OCI-LY1 (cell line): ENCODE measurements around the gene MAT2A.

Experiments used
- H2AFZ ChIP-seq: fragments of 200-600 bp; sonication (generic), shearing (Covaris generic); 2 replicates; pipeline ENCODE4 v1.6.0; 2014; ENCODE audit warnings: antibody characterized with exemption, mild to moderate bottlenecking, low read length
- H3F3A ChIP-seq: fragments of 200-600 bp; sonication (generic), shearing (Covaris generic); 2 replicates; pipeline ENCODE4 v1.6.0; 2014; ENCODE audit warnings: mild to moderate bottlenecking, antibody characterized with exemption, low read length, moderate library complexity; ENCODE audit not compliant: insufficient read depth
- H3K27ac ChIP-seq: fragments of 200-600 bp; sonication (generic); 2 replicates; pipeline ENCODE4 v1.5.1; 2014; ENCODE audit warnings: low read length, mixed run types, mild to moderate bottlenecking, low read depth; ENCODE audit not compliant: poor library complexity, severe bottlenecking
- H3K27me3 ChIP-seq: fragments of 200-600 bp; sonication (generic); 2 replicates; pipeline ENCODE4 v1.6.0; 2014; ENCODE audit warnings: antibody characterized with exemption, mild to moderate bottlenecking, low read length, moderate library complexity; ENCODE audit not compliant: insufficient read depth
- H3K36me3 ChIP-seq: fragments of 200-600 bp; sonication (generic); 2 replicates; pipeline ENCODE4 v1.6.1; 2014; ENCODE audit warnings: mild to moderate bottlenecking, antibody characterized with exemption, low read length, moderate library complexity, mixed read lengths; ENCODE audit not compliant: insufficient read depth
- H3K4me1 ChIP-seq: fragments of 200-600 bp; sonication (generic); 2 replicates; pipeline ENCODE4 v1.5.1; 2014; ENCODE audit warnings: mild to moderate bottlenecking, low read length, moderate library complexity; ENCODE audit not compliant: insufficient read depth, severe bottlenecking
- H3K4me2 ChIP-seq: fragments of 200-600 bp; sonication (generic), shearing (Covaris generic); 2 replicates; pipeline ENCODE4 v1.6.1; 2014; ENCODE audit warnings: low read length
- H3K4me3 ChIP-seq: fragments of 200-600 bp; sonication (generic); 2 replicates; pipeline ENCODE4 v1.5.1; 2014; ENCODE audit warnings: low read length, low read depth, mild to moderate bottlenecking, mixed read lengths; ENCODE audit not compliant: poor library complexity, severe bottlenecking
- H3K79me2 ChIP-seq: fragments of 200-600 bp; shearing (Covaris generic); 2 replicates; pipeline ENCODE4 v1.6.1; 2016; ENCODE audit warnings: mixed run types, low read length, mixed read lengths; ENCODE audit not compliant: insufficient read depth
- H3K9ac ChIP-seq: fragments of 200-600 bp; sonication (generic), shearing (Covaris generic); 2 replicates; pipeline ENCODE4 v1.6.1; 2014; ENCODE audit warnings: mild to moderate bottlenecking, low read length, mixed read lengths
- H3K9me2 ChIP-seq: fragments of 200-600 bp; sonication (generic), shearing (Covaris generic); 2 replicates; pipeline ENCODE4 v1.6.1; 2014; ENCODE audit warnings: low read depth, mild to moderate bottlenecking, low read length, mixed read lengths
- H3K9me3 ChIP-seq: fragments of 200-600 bp; shearing (Covaris generic); 2 replicates; pipeline ENCODE4 v1.6.1; 2014; ENCODE audit warnings: low read length, mixed read lengths
- H4K20me1 ChIP-seq: fragments of 200-600 bp; sonication (generic), shearing (Covaris generic); 2 replicates; pipeline ENCODE4 v1.6.0; 2016; ENCODE audit warnings: mild to moderate bottlenecking, low read length; ENCODE audit not compliant: insufficient read depth
- EZH2 ChIP-seq: fragments of 200-600 bp; sonication (generic), shearing (Covaris generic); IDR thresholded peaks from 2 replicates; pipeline ENCODE4 v1.8.0; 2017; ENCODE audit warnings: borderline replicate concordance, mixed run types, mild to moderate bottlenecking, antibody characterized with exemption, low read length, moderate library complexity, mixed read lengths
- TF ChIP-seq, protein P1 (sequence below): fragments of 200-600 bp; sonication (generic), shearing (Covaris generic); IDR thresholded peaks from 2 replicates; pipeline ENCODE4 v1.5.1; 2017; ENCODE audit warnings: mild to moderate bottlenecking, antibody characterized with exemption, low read length, moderate library complexity, mixed read lengths

MAT2A gene

DNA sequence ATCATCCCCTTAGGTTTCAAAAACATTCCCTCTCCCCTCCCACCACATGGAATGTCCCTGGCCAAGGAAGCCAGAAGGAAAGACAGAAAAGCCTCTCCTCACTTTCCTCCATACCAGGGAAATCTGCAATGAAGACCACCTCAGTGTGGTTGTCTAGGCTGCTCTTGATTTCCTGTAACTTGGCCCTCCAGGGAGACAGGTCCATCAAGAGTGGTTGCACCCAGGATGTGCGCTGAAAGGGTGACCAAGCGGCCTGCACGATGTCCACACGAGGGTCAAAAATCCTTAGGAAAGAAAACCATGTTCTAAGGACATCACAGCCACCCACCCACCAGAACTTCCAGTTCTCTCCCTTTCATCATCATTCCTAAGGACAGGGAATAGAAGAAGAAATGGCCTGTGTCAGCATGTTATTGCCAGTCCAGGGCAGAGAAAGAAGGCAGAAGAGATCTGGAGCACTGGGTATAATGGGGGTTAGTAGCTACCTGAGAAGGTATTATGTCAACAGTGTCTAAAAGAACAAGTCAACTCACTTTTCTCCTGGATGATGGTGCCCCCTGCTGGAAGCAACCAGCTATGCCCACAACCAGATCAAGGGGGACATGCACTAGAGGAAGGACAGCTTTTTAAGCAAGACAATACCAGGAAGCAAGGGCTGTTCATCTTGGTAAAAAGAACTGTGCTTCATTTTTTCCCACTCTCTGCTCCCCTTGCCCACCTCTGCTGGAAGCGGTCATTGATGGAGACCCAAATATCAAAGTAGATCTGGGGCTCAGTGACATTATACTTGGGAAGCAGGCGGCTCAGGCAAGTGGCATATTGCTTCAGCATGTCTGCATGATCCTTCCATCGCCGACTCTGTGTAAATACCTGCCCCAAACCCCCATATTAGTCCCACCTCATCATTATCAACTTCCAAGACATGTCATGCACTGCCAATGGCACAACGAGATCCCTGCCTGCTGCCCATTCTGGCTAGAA is 13.0 kb downstream of the MAT2A start:
- peaks cover 60% of the 10 kb centered on the region; the same call in 1 of the 2 replicates for H3K36me3 ChIP-seq
- no peaks in the 10 kb centered on the region for H3K79me2 ChIP-seq
- H3K4me2 ChIP-seq: no peak overlapping the region
- H3K27ac ChIP-seq: no peak overlapping the region
- no peak overlapping the region for H3K4me3 ChIP-seq
- H2AFZ ChIP-seq: no peak overlapping the region
- TF ChIP-seq, protein P1, sequence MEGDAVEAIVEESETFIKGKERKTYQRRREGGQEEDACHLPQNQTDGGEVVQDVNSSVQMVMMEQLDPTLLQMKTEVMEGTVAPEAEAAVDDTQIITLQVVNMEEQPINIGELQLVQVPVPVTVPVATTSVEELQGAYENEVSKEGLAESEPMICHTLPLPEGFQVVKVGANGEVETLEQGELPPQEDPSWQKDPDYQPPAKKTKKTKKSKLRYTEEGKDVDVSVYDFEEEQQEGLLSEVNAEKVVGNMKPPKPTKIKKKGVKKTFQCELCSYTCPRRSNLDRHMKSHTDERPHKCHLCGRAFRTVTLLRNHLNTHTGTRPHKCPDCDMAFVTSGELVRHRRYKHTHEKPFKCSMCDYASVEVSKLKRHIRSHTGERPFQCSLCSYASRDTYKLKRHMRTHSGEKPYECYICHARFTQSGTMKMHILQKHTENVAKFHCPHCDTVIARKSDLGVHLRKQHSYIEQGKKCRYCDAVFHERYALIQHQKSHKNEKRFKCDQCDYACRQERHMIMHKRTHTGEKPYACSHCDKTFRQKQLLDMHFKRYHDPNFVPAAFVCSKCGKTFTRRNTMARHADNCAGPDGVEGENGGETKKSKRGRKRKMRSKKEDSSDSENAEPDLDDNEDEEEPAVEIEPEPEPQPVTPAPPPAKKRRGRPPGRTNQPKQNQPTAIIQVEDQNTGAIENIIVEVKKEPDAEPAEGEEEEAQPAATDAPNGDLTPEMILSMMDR: peak; percentile 94
- no peak for TF ChIP-seq EZH2
- no peaks in the 10 kb centered on the region for H3K9me2 ChIP-seq
- no peaks in the 10 kb centered on the region for H3K4me1 ChIP-seq
- no peak overlapping the region for H3K9ac ChIP-seq
- no peaks in the 10 kb centered on the region for H4K20me1 ChIP-seq
- no peaks in the 10 kb centered on the region for H3K27me3 ChIP-seq
- no peaks in the 10 kb centered on the region for H3K9me3 ChIP-seq
- peaks cover 5% of the 10 kb centered on the region; the same call in 1 of the 2 replicates for H3F3A ChIP-seq

DNA sequence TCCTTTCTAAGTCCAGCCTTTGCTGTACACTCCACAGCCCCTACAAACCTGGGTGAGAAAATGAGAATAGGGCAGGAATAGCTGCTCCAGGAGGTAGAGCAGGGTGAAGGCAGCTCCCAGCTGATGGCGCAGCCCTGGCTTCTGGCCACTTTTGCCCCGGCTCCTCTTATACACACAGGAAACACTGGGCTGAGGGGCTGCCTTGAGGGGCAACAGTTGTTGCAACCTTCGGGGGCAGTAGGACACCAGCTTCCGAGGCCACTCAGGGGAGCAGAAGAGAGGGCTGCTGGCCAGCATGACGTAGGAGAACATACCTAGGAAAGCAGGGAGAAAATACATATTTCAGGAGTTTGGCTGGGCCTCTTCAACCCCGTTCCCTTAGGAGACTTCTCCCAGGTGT is 14.2 kb downstream of the MAT2A start:
- Histone ChIP-seq H3K9me2 (no peaks in the 10 kb centered on the region), H3K9ac (no peak overlapping the region), H3K4me3 (no peak overlapping the region), H4K20me1 (no peaks in the 10 kb centered on the region), H3F3A (no peaks in the 10 kb centered on the region), H3K9me3 (no peaks in the 10 kb centered on the region), H3K79me2 (no peaks in the 10 kb centered on the region), H3K4me1 (no peaks in the 10 kb centered on the region), H3K36me3 (peaks cover 53% of the 10 kb centered on the region; the same call in 1 of the 2 replicates), H2AFZ (no peak overlapping the region), H3K27me3 (no peaks in the 10 kb centered on the region), H3K4me2 (no peak overlapping the region), H3K27ac (no peak overlapping the region)
- TF ChIP-seq, protein P1: no peak
- no peak for TF ChIP-seq EZH2

DNA sequence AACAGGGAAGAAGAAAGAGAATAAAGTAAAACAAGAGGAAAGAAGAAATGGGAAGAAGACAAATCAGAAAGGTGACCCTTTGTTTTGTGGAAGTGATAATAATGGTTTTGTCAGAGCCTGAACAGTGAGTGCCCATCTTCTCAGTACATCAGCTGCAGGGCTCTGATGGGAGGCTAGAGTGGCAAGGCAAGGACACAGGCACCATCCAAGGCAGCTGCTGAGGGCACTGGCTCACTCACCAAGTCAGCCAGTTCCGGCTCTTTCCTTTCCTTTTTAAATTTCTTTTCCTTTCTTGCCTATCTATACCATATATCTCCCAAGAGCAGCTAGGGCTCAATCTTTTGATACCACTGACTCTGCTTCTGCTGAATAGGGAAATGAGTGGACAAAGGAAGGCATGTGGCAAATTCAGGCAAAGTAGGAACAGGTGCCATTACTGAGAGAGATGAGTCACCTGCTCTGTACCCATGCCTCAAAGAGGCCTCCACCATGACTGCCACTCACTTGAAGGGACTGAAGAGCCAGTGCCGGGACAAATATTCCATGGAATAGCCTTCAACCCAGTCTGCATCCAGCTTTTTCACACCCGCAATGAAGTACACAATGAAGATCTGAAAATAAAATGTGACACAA is 16.1 kb downstream of the MAT2A start:
- Histone ChIP-seq H3K9me2 (no peaks in the 10 kb centered on the region), H3K36me3 (peaks cover 51% of the 10 kb centered on the region; the same call in 1 of the 2 replicates), H4K20me1 (no peaks in the 10 kb centered on the region), H3K9ac (no peak overlapping the region), H2AFZ (no peak overlapping the region), H3K4me3 (no peak overlapping the region), H3K4me2 (no peak overlapping the region), H3F3A (no peaks in the 10 kb centered on the region), H3K4me1 (peaks cover 6% of the 10 kb centered on the region), H3K27me3 (no peaks in the 10 kb centered on the region), H3K9me3 (no peaks in the 10 kb centered on the region), H3K27ac (no peak overlapping the region), H3K79me2 (peaks cover 3% of the 10 kb centered on the region; the same call in 1 of the 2 replicates)
- TF ChIP-seq, protein P1: no peak
- no peak for TF ChIP-seq EZH2
